IMR-90 (cell line): ENCODE measurements around the gene FOXN3. TPM values are rescaled to one million over a fixed set of nuclear protein-coding genes. Genes with fewer than 3 reads are reported as not detected.

Experiments
- ATAC-seq: fragments of 200-7000 bp; cut with Tn5 transposase; 2 replicates; pipeline ENCODE4 v1.9.1; 2020; ENCODE audit warnings: low read depth, mild to moderate bottlenecking, moderate library complexity
- BruUV-seq: library from RNA; stranded (reverse); fragments of 400-500 nt; replicated peaks from 2 replicates; lab custom pipeline; 2021; lab: Mats Ljungman, UMichigan
- CTCF ChIA-PET: fragments of 300-600 bp; formaldehyde crosslinking; extraction: SDS; loops from one replicate; lab custom pipeline; 2021; ENCODE audit warnings: antibody characterized with exemption; lab: Yijun Ruan, JAX
- POLR2A ChIA-PET: fragments of 300-600 bp; sonication (Branson Sonifier 250); formaldehyde crosslinking; loops from one replicate; lab custom pipeline; 2022; ENCODE audit warnings: antibody characterized with exemption; ENCODE audit not compliant: unreplicated experiment; lab: Charles Lee
- DNase-seq: peaks from one replicate; pipeline ENCODE4 v3.0.0; 2013
- H2AFZ ChIP-seq: replicated peaks from 2 replicates; pipeline ENCODE3; 2013; ENCODE audit warnings: low read length, mild to moderate bottlenecking; ENCODE audit not compliant: poor library complexity
- H2AK5ac ChIP-seq: 2 replicates; pipeline ENCODE4 v1.6.1; 2013; ENCODE audit warnings: low read depth, low read length, inconsistent platforms
- H2AK9ac ChIP-seq: replicated peaks from 2 replicates; pipeline ENCODE3; 2013; ENCODE audit warnings: mild to moderate bottlenecking, low read depth, low read length, moderate library complexity; ENCODE audit not compliant: poor library complexity
- H2BK120ac ChIP-seq: 2 replicates; pipeline ENCODE4 v1.6.1; 2013; ENCODE audit warnings: low read depth, low read length, inconsistent platforms
- H2BK15ac ChIP-seq: 3 replicates; pipeline ENCODE4 v1.6.1; 2013; ENCODE audit warnings: low read depth, low read length, inconsistent platforms
- H2BK20ac ChIP-seq: 2 replicates; pipeline ENCODE4 v1.6.1; 2013; ENCODE audit warnings: low read depth, mild to moderate bottlenecking, inconsistent platforms, low read length, moderate library complexity
- H2BK5ac ChIP-seq: 2 replicates; pipeline ENCODE4 v1.6.1; 2013; ENCODE audit warnings: mild to moderate bottlenecking, low read depth, low read length, inconsistent platforms; ENCODE audit not compliant: poor library complexity, severe bottlenecking
- H3K14ac ChIP-seq: replicated peaks from 2 replicates; pipeline ENCODE4 v1.6.1; 2013; ENCODE audit warnings: low read depth, low read length, inconsistent platforms
- H3K18ac ChIP-seq: 2 replicates; pipeline ENCODE4 v1.6.1; 2013; ENCODE audit warnings: low read depth, low read length, control low read depth
- H3K23ac ChIP-seq: 2 replicates; pipeline ENCODE4 v1.6.1; 2013; ENCODE audit warnings: low read depth, low read length, inconsistent platforms
- H3K27ac ChIP-seq: 2 replicates; pipeline ENCODE4 v1.5.1; 2013; ENCODE audit warnings: mild to moderate bottlenecking, control low read depth, low read length; ENCODE audit not compliant: insufficient read depth
- H3K27me3 ChIP-seq: 2 replicates; pipeline ENCODE4 v1.6.1; 2013; ENCODE audit warnings: low read length; ENCODE audit not compliant: control insufficient read depth, insufficient read depth
- H3K36me3 ChIP-seq: 2 replicates; pipeline ENCODE4 v1.6.1; 2013; ENCODE audit warnings: low read length, mixed read lengths; ENCODE audit not compliant: control insufficient read depth, insufficient read depth
- H3K4ac ChIP-seq: 2 replicates; pipeline ENCODE4 v1.6.1; 2013; ENCODE audit warnings: low read depth, low read length, inconsistent platforms
- H3K4me1 ChIP-seq: 2 replicates; pipeline ENCODE4 v1.6.1; 2013; ENCODE audit warnings: low read length, mixed read lengths; ENCODE audit not compliant: control insufficient read depth, insufficient read depth
- H3K4me2 ChIP-seq: 2 replicates; pipeline ENCODE4 v1.6.1; 2013; ENCODE audit warnings: low read depth, mild to moderate bottlenecking, control low read depth, low read length, moderate library complexity
- H3K4me3 ChIP-seq: 2 replicates; pipeline ENCODE4 v1.5.1; 2013; ENCODE audit warnings: low read depth, mild to moderate bottlenecking, control low read depth, low read length, moderate library complexity; ENCODE audit not compliant: insufficient read depth
- H3K56ac ChIP-seq: 2 replicates; pipeline ENCODE4 v1.6.1; 2013; ENCODE audit warnings: low read length, inconsistent platforms; ENCODE audit not compliant: insufficient read depth; ENCODE audit errors: extremely low read depth
- H3K79me1 ChIP-seq, 2 experiments: 2 replicates each; pipeline ENCODE4 v1.6.1; 2013; ENCODE audit warnings: low read length in 2 of 2, inconsistent platforms in 1 of 2, low read depth in 1 of 2
- H3K9ac ChIP-seq: 2 replicates; pipeline ENCODE4 v1.6.1; 2013; ENCODE audit warnings: low read depth, low read length, control low read depth
- H3K9me1 ChIP-seq: 2 replicates; pipeline ENCODE4 v1.6.1; 2013; ENCODE audit warnings: low read length, inconsistent platforms; ENCODE audit not compliant: insufficient read depth
- H3K9me3 ChIP-seq: 2 replicates; pipeline ENCODE4 v1.6.1; 2013; ENCODE audit warnings: low read length; ENCODE audit not compliant: control insufficient read depth, insufficient read depth
- H4K20me1 ChIP-seq: 2 replicates; pipeline ENCODE4 v1.6.1; 2013; ENCODE audit warnings: low read length, inconsistent platforms; ENCODE audit not compliant: insufficient read depth
- H4K5ac ChIP-seq: 2 replicates; pipeline ENCODE4 v1.6.1; 2013; ENCODE audit warnings: mild to moderate bottlenecking, low read depth, low read length, control low read depth
- H4K8ac ChIP-seq, 2 experiments: 2 replicates each; pipeline ENCODE4 v1.6.1; 2013; ENCODE audit warnings: low read depth in 2 of 2, low read length in 2 of 2, control low read depth in 1 of 2, inconsistent platforms in 1 of 2
- H4K91ac ChIP-seq: 2 replicates; pipeline ENCODE4 v1.6.1; 2013; ENCODE audit warnings: low read depth, low read length, inconsistent platforms; ENCODE audit not compliant: insufficient read depth
- BHLHE40 ChIP-seq: fragments of 150-350 bp; IDR thresholded peaks from 2 replicates; pipeline ENCODE4 v1.6.1; 2016; ENCODE audit warnings: mild to moderate bottlenecking, low read depth, low read length
- CEBPB ChIP-seq: IDR thresholded peaks from 2 replicates; pipeline ENCODE4 v1.6.1; 2012; ENCODE audit warnings: low read depth, low read length, improper control_type of control experiment
- CHD1 ChIP-seq: IDR thresholded peaks from 2 replicates; pipeline ENCODE4 v1.6.1; 2012; ENCODE audit warnings: low read depth, low read length, improper control_type of control experiment
- FOS ChIP-seq: fragments of 150-350 bp; IDR thresholded peaks from 2 replicates; pipeline ENCODE4 v1.6.1; 2016; ENCODE audit warnings: low read depth, low read length
- MAFK ChIP-seq: IDR thresholded peaks from 2 replicates; pipeline ENCODE4 v1.6.1; 2012; ENCODE audit warnings: low read depth, low read length, improper control_type of control experiment
- MAZ ChIP-seq: IDR thresholded peaks from 2 replicates; pipeline ENCODE4 v1.6.1; 2012; ENCODE audit warnings: low read depth, mild to moderate bottlenecking, low read length, improper control_type of control experiment, moderate library complexity, borderline replicate concordance
- MXI1 ChIP-seq: IDR thresholded peaks from 2 replicates; pipeline ENCODE4 v1.6.1; 2012; ENCODE audit warnings: low read depth, mild to moderate bottlenecking, low read length, moderate library complexity, borderline replicate concordance
- NFE2L2 ChIP-seq: fragments of 150-350 bp; IDR thresholded peaks from 2 replicates; pipeline ENCODE4 v1.6.1; 2016; ENCODE audit warnings: low read depth, mild to moderate bottlenecking, low read length
- POLR2A ChIP-seq: IDR thresholded peaks from 2 replicates; pipeline ENCODE4 v1.6.1; 2012; ENCODE audit warnings: mild to moderate bottlenecking, low read depth, low read length
- RAD21 ChIP-seq: IDR thresholded peaks from 2 replicates; pipeline ENCODE4 v1.6.1; 2012; ENCODE audit warnings: low read length, improper control_type of control experiment
- RCOR1 ChIP-seq: IDR thresholded peaks from 2 replicates; pipeline ENCODE4 v1.6.1; 2012; ENCODE audit warnings: mild to moderate bottlenecking, low read length, improper control_type of control experiment; ENCODE audit not compliant: insufficient replicate concordance
- RFX5 ChIP-seq: IDR thresholded peaks from 2 replicates; pipeline ENCODE4 v1.8.0; 2012; ENCODE audit warnings: low read depth, mild to moderate bottlenecking, low read length, moderate library complexity
- SMC3 ChIP-seq: fragments of 150-350 bp; IDR thresholded peaks from 2 replicates; pipeline ENCODE4 v1.6.1; 2016; ENCODE audit warnings: low read depth, mild to moderate bottlenecking, antibody characterized with exemption, low read length, moderate library complexity
- WGBS, 2 experiments: methylation state at CpG; one replicate each; pipeline versions ENCODE4 v1.1.5 to v1.1.7; 2013; ENCODE audit warnings: missing lambda C conversion rate in 2 of 2; ENCODE audit not compliant: insufficient read length in 1 of 2; ENCODE audit errors: extremely low coverage in 2 of 2; 5-methylcytosine and 5-hydroxymethylcytosine counted together
- dilution Hi-C: fragments of 300-500 bp; cut with HindIII; formaldehyde crosslinking; loops from one replicate; pipeline ENCODE4 v1.14.3; 2018; ENCODE audit warnings: low sequenced_read_pairs; ENCODE audit not compliant: unreplicated experiment
- in situ Hi-C: fragments of 300-500 bp; cut with MboI; formaldehyde crosslinking; loops from 3 replicates; pipeline ENCODE4 v1.14.3; 2019; ENCODE audit warnings: low sequenced_read_pairs, inconsistent platforms, mixed read lengths
- intact Hi-C: fragments of 100-400 bp; cut with micrococcal nuclease; formaldehyde crosslinking; loops from 2 replicates; pipeline ENCODE4 v1.10.0; 2022
- polyA plus RNA-seq, 3 experiments: library from polyadenylated mRNA; depleted of rRNA; stranded (reverse); fragments of >200 nt; gene quantifications; 2 replicates each; pipeline ENCODE4 v1.2.3, GENCODE V29; 2012; ENCODE audit warnings: low replicate concordance in 1 of 3
- total RNA-seq: library from RNA; depleted of rRNA; stranded (reverse); fragments of >200 nt; gene quantifications from 2 replicates; pipeline ENCODE4 v1.2.3, GENCODE V29; 2012
- TF ChIP-seq, protein P1 (sequence below): conservative IDR thresholded peaks from 2 replicates; pipeline ENCODE4 v1.5.1; 2012; ENCODE audit warnings: mild to moderate bottlenecking, low read depth, low read length, improper control_type of control experiment
- TF ChIP-seq, protein P2 (sequence below): fragments of 150-350 bp; IDR thresholded peaks from 2 replicates; pipeline ENCODE4 v1.6.1; 2016; ENCODE audit warnings: low read depth, mild to moderate bottlenecking, low read length, moderate library complexity, borderline replicate concordance
- TF ChIP-seq, protein P3 (sequence below): fragments of 150-350 bp; IDR thresholded peaks from 2 replicates; pipeline ENCODE4 v1.6.1; 2017; ENCODE audit warnings: mild to moderate bottlenecking, antibody characterized with exemption, low read length, low read depth

The FOXN3 gene
- total and polyA plus RNA-seq, 2 of the 4 experiments (the other 2 are of a cell fraction), result 22.6 to 33.7 TPM

DNA sequence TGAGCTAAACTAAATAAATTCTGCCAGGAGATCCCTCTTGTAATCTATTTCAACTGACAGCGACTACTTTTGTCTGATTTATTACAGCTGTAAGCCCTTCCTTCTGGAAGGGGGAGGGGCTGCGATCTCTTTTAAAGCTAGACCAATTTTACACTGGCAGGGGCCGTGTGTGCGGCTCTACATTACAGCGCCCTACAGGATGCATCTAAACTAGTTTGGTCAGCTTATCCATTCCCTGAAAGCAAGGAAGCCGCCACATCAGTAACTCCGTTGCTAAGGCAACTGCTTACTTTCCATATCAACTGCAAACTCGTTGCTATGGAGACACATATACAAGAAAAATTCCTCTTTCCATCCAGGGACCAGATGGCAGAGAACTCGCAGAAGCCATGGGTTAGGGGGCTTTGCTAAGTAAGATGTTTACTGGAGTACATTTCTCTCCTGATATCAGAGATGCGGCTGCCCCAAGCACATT lies 17.4 kb downstream of the FOXN3 start:
- H4K20me1 ChIP-seq, result peaks cover 84% of the 10 kb centered on the region
- H3K79me1 ChIP-seq, result peaks cover 50 to 91% of the 10 kb centered on the region in 2 experiments
- no peak overlapping the region for H3K4ac ChIP-seq
- H3K14ac ChIP-seq, result no peak overlapping the region
- H3K4me1 ChIP-seq, result peaks cover 6% of the 10 kb centered on the region
- H4K91ac ChIP-seq, result no peak overlapping the region
- H3K56ac ChIP-seq, result no peak overlapping the region
- no peak overlapping the region for H2AFZ ChIP-seq
- H3K27ac ChIP-seq, result no peak overlapping the region
- H4K8ac ChIP-seq, result no peak overlapping the region
- dilution Hi-C loops (no loop called here), intact Hi-C loops (no loop called here), in situ Hi-C loops (loop anchor here (10.0 kb wide), 1 partner anchor 515 kb away; no protein-coding TSS in a partner anchor)
- DNase-seq (peak; percentile 96), ATAC-seq (peak; percentile 78)
- H2AK5ac ChIP-seq, result no peak overlapping the region
- H3K18ac ChIP-seq, result no peak overlapping the region
- no peaks in the 10 kb centered on the region for H3K9me3 ChIP-seq
- H2BK15ac ChIP-seq, result no peak overlapping the region
- H2BK120ac ChIP-seq, result no peak overlapping the region
- no peak overlapping the region for H3K4me3 ChIP-seq
- peak overlapping the region; percentile 20; the same call in 1 of the 2 replicates for H3K4me2 ChIP-seq
- ChIA-PET POLR2A (interaction anchor here (0.6 kb wide), 1 partner anchor 104 kb away, joined by 3 read pairs; no protein-coding TSS in a partner anchor), CTCF (no interaction called here)
- no TSS peak for BruUV-seq
- no peak overlapping the region for H3K9ac ChIP-seq
- H3K36me3 ChIP-seq, result peaks cover 6% of the 10 kb centered on the region; the same call in 1 of the 2 replicates
- no CpG with 5 or more reads among the region's 10 CpGs for WGBS, 2 experiments
- TF ChIP-seq, protein P1, sequence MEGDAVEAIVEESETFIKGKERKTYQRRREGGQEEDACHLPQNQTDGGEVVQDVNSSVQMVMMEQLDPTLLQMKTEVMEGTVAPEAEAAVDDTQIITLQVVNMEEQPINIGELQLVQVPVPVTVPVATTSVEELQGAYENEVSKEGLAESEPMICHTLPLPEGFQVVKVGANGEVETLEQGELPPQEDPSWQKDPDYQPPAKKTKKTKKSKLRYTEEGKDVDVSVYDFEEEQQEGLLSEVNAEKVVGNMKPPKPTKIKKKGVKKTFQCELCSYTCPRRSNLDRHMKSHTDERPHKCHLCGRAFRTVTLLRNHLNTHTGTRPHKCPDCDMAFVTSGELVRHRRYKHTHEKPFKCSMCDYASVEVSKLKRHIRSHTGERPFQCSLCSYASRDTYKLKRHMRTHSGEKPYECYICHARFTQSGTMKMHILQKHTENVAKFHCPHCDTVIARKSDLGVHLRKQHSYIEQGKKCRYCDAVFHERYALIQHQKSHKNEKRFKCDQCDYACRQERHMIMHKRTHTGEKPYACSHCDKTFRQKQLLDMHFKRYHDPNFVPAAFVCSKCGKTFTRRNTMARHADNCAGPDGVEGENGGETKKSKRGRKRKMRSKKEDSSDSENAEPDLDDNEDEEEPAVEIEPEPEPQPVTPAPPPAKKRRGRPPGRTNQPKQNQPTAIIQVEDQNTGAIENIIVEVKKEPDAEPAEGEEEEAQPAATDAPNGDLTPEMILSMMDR, result 0 out of 2 replicates have a peak, but pooled peaks have one; percentile 5
- peak; percentile 84 for TF ChIP-seq MXI1
- TF ChIP-seq NFE2L2, result no peak
- no peak for TF ChIP-seq CEBPB
- TF ChIP-seq POLR2A, result 0 out of 2 replicates have a peak, but pooled peaks have one; percentile 41
- TF ChIP-seq, protein P2, sequence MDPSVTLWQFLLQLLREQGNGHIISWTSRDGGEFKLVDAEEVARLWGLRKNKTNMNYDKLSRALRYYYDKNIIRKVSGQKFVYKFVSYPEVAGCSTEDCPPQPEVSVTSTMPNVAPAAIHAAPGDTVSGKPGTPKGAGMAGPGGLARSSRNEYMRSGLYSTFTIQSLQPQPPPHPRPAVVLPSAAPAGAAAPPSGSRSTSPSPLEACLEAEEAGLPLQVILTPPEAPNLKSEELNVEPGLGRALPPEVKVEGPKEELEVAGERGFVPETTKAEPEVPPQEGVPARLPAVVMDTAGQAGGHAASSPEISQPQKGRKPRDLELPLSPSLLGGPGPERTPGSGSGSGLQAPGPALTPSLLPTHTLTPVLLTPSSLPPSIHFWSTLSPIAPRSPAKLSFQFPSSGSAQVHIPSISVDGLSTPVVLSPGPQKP, result no peak
- no peak for TF ChIP-seq MAFK
- no peak for TF ChIP-seq BHLHE40
- TF ChIP-seq SMC3, result no peak; the same call in 1 of the 2 replicates
- TF ChIP-seq, protein P3, sequence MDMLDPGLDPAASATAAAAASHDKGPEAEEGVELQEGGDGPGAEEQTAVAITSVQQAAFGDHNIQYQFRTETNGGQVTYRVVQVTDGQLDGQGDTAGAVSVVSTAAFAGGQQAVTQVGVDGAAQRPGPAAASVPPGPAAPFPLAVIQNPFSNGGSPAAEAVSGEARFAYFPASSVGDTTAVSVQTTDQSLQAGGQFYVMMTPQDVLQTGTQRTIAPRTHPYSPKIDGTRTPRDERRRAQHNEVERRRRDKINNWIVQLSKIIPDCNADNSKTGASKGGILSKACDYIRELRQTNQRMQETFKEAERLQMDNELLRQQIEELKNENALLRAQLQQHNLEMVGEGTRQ, result no peak
- TF ChIP-seq RFX5, result peak; percentile 67; the same call in 1 of the 2 replicates
- no peak for TF ChIP-seq CHD1
- peak; percentile 37 for TF ChIP-seq RAD21
- no peak for TF ChIP-seq FOS
- TF ChIP-seq MAZ, result no peak
- TF ChIP-seq RCOR1, result peak; percentile 38
- H3K27me3 ChIP-seq, result no peaks in the 10 kb centered on the region
- no peak overlapping the region for H2AK9ac ChIP-seq
- no peak overlapping the region for H3K23ac ChIP-seq
- H4K5ac ChIP-seq, result no peak overlapping the region
- H2BK20ac ChIP-seq, result no peak overlapping the region
- no peak overlapping the region for H2BK5ac ChIP-seq
- H3K9me1 ChIP-seq, result peaks cover 18% of the 10 kb centered on the region
